Epithelial cell of esophagus (primary cell): Measurements from ENCODE around the gene DIO3.

Experiments used
- DNase-seq: peaks from one replicate; pipeline ENCODE4 v3.0.0; 2010; ENCODE audit warnings: low read depth
- H3K4me3 ChIP-seq: 2 replicates; pipeline ENCODE4 v1.5.1; 2011; ENCODE audit warnings: mild to moderate bottlenecking, low read length, control low read depth
- TF ChIP-seq, protein P1 (sequence below): IDR thresholded peaks from 2 replicates; pipeline ENCODE4 v1.5.1; 2011; ENCODE audit warnings: low read depth, mild to moderate bottlenecking, low read length, control low read depth, inconsistent platforms; ENCODE audit not compliant: insufficient read depth; ENCODE audit errors: missing control alignments

The DIO3 gene

DNA sequence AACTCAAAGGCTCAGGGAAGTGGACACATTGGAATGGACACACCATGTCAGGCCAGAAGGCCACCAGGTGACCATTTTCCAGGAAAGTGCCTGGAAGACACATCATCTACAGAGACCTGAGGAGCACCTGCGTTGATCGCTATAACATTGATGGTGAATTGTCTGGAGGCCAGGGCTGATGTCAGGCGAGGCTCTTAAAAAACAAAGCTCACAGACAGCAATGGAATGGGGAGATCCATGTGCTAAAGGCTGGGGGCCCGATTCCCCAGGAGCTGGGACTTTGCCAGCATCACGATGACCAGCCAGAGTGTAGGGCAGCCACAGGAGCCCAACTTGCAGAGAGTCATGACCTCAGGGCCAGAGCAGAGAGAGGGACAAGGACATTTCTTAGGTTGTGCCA is 30.3 kb downstream of the DIO3 start:
- no peak for DNase-seq
- TF ChIP-seq, protein P1, sequence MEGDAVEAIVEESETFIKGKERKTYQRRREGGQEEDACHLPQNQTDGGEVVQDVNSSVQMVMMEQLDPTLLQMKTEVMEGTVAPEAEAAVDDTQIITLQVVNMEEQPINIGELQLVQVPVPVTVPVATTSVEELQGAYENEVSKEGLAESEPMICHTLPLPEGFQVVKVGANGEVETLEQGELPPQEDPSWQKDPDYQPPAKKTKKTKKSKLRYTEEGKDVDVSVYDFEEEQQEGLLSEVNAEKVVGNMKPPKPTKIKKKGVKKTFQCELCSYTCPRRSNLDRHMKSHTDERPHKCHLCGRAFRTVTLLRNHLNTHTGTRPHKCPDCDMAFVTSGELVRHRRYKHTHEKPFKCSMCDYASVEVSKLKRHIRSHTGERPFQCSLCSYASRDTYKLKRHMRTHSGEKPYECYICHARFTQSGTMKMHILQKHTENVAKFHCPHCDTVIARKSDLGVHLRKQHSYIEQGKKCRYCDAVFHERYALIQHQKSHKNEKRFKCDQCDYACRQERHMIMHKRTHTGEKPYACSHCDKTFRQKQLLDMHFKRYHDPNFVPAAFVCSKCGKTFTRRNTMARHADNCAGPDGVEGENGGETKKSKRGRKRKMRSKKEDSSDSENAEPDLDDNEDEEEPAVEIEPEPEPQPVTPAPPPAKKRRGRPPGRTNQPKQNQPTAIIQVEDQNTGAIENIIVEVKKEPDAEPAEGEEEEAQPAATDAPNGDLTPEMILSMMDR = no peak
- no peak overlapping the region for H3K4me3 ChIP-seq

- H3K4me3 ChIP-seq = no peak overlapping the region
- TF ChIP-seq, protein P1 = no peak
- DNase-seq = no peak
Observed at GRCh38 chr14:101593411-101594238, 32.3 kb downstream of the DIO3 start.

GRCh38 chr14:101594511-101595148 is 33.3 kb downstream of the DIO3 start:
- TF ChIP-seq, protein P1 = no peak
- DNase-seq = no peak
- H3K4me3 ChIP-seq = no peak overlapping the region

DNA sequence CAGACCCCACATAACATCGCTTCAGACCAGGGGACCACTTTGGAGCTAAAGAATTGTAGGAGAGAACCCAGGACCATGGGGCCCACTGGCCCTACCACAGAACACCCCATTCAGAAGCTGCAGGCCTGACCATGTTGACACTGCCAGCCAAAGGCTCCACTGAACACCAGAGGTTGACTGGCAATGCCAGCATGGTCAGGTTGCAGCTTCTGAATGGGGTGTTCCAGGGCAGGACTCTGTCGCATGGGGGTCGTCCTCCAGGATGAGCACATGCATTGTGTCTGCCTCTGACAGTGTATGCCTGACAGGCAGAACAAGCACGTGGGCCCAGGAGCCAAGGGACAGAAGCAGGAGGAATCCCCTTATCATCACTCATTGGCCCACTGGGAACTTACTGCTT is 34.1 kb downstream of the DIO3 start:
- no peak overlapping the region for H3K4me3 ChIP-seq
- no peak for DNase-seq
- TF ChIP-seq, protein P1 = no peak

DNA sequence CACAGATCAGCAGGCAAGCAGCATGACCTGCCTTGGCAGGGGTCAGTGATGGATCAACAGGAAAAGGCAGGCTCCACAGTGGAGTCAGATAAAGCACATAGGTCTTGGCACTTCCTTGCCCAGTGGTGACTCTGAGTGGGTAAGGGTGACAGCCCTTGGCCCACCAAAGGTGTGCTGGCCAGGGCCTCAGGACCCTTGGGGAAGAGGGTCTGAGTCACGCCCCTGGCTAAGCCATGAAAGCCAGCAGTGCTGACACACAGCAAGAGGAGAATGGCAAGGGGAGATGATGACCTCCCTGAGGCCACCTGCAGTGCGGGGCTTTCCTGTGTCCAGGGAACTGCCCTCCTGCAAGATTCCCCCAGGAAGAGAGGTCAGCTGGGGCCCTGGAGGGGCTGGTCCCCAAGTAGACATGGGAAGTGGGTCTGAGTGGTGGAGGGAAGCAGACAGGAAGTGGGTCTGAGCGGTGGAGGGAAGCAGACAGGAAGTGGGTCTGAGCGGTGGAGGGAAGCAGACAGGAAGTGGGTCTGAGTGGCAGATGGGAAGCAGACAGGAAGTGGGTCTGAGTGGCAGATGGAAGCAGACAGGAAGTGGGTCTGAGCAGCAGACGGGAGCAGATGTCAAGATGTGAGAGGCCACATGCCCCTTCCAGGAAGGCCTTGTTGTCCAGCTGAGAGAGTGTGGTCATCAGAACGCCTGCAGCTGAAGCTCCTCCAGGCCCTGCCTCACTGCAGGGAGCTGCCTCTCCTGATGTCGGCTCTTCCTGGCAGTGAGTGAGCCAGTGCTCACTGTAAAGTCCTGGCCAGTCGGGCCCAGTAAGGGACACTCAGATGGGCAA is 34.8 kb downstream of the DIO3 start:
- TF ChIP-seq, protein P1 = no peak
- no peak overlapping the region for H3K4me3 ChIP-seq
- no peak for DNase-seq

GRCh38 chr14:101596742-101597141 is 35.4 kb downstream of the DIO3 start:
- DNase-seq = no peak
- H3K4me3 ChIP-seq = no peak overlapping the region
- TF ChIP-seq, protein P1 = no peak
